Breast epithelium (tissue), 4 donors: ENCODE results near the gene RPS18. TPM values are rescaled to one million over a fixed set of nuclear protein-coding genes. Genes with fewer than 3 reads are reported as not detected.

Experiments
- DNase-seq, 2 donors: peaks; one replicate each; pipeline ENCODE4 v3.0.0-alpha.2; 2019; ENCODE audit warnings: low spot score in 2 of 2
- H3K27ac ChIP-seq, 2 donors: fragments of 200-600 bp; sonication (generic) in 1 of 2; one replicate each; pipeline ENCODE4 v1.5.1; 2016 to 2019; ENCODE audit warnings: mild to moderate bottlenecking in 1 of 2
- H3K27me3 ChIP-seq, 2 donors: fragments of 200-600 bp; sonication (generic) in 1 of 2; one replicate each; pipeline versions ENCODE4 v1.5.1 to v1.6.0; 2017 to 2019; ENCODE audit warnings: control low read depth in 1 of 2, mild to moderate bottlenecking in 1 of 2
- H3K36me3 ChIP-seq: fragments of 200-600 bp; one replicate; pipeline ENCODE4 v1.5.1; 2019
- H3K4me1 ChIP-seq, 2 donors: fragments of 200-600 bp; sonication (generic); one replicate each; pipeline ENCODE4 v1.5.1; 2016 to 2019; ENCODE audit warnings: control low read depth in 1 of 2
- H3K4me3 ChIP-seq, 3 donors: fragments of 200-600 bp; sonication (generic); 1 replicate in 2 of 3; 2 replicates in 1 of 3; pipeline ENCODE4 v1.5.1; 2016 to 2019; ENCODE audit warnings: mild to moderate bottlenecking in 3 of 3, moderate library complexity in 2 of 3
- H3K9me3 ChIP-seq, 2 donors: fragments of 200-600 bp; sonication (generic) in 1 of 2; one replicate each; pipeline ENCODE4 v1.5.1; 2016 to 2019; ENCODE audit warnings: control low read depth in 1 of 2
- CTCF ChIP-seq, 3 donors: fragments of 450-650 bp; IDR thresholded peaks; one replicate each; pipeline ENCODE4 v1.5.1; 2016 to 2017; ENCODE audit warnings: antibody characterized with exemption in 3 of 3, mild to moderate bottlenecking in 3 of 3, moderate library complexity in 3 of 3
- POLR2A ChIP-seq: fragments of 450-650 bp; IDR thresholded peaks from one replicate; pipeline ENCODE4 v1.6.1; 2016; ENCODE audit warnings: antibody characterized with exemption, mild to moderate bottlenecking, moderate library complexity
- POLR2AphosphoS5 ChIP-seq, 3 donors: sonication (generic); formaldehyde crosslinking; IDR thresholded peaks; one replicate each; pipeline ENCODE4 v1.6.1; 2017; ENCODE audit warnings: antibody characterized with exemption in 3 of 3
- intact Hi-C: fragments of 100-400 bp; cut with DNase I; formaldehyde crosslinking; loops from one replicate; pipeline ENCODE4 v1.15.1; 2023; ENCODE audit warnings: low total_unique reads
- total RNA-seq, 3 donors: library from RNA; depleted of rRNA; stranded (reverse); fragments of >200 nt; gene quantifications; one replicate each; pipeline ENCODE4 v1.1.0, GENCODE V29; 2016

The RPS18 gene
- total RNA-seq, 3 donors from 2014 or later: 3,121 to 5,317 (median 4,287) TPM

GRCh38 chr6:33294086-33294823 lies 22.4 kb downstream of the RPS18 start:
- Histone ChIP-seq H3K27ac (peak overlapping the region in 1 of 2 donors; percentile 99), H3K36me3 (no peaks in the 10 kb centered on the region), H3K27me3 (no peaks in the 10 kb centered on the region), H3K4me1 (peaks cover 0 to 6% of the 10 kb centered on the region in 2 donors), H3K9me3 (no peaks in the 10 kb centered on the region), H3K4me3 (no peak overlapping the region)
- no peak for DNase-seq
- intact Hi-C loops: no loop called here
- TF ChIP-seq POLR2A: no peak
- no peak for TF ChIP-seq CTCF (IDR thresholded peaks at IDR 0.05)
- TF ChIP-seq POLR2AphosphoS5 (IDR thresholded peaks at IDR 0.05): no peak

DNA sequence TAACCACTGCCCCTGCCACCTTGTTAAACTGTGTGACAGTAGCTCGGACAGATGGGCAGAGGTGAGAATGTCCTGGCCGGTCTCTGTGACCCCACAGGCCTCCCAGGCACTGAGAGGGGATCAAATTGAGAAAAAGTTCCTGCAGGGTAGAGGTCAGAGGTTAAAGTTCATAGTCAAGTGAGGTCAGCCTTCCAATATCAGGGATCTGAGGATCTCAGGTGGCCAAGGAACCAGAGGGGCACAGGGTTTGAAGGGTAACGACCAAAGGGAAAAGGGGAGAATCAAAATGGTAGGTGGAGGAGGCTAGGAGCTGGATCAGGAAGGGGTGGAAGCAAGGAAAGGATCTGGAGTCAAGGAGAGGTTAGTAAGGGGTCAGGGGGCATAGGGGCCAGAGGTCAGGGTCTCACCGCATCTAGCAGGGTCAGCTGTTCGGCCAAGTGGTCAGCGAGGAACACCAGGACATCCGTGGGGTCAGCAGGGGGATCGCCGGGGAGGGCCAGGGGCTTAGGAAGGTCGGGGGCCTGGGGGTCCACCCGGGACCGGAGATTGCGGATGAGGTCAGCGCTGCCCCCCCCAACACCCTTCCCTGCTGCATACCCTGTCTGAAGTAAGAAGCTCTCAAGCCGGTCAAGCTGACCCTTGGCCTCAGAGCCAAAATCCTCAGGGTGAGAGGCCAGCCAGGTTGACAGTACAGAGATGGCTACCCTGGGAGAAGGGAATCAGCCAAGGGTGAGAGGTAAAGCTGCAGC lies 23.9 kb downstream of the RPS18 start:
- TF ChIP-seq POLR2A (no peak), CTCF (IDR thresholded peaks at IDR 0.05) (no peak), POLR2AphosphoS5 (IDR thresholded peaks at IDR 0.05) (no peak)
- H3K4me1 ChIP-seq: peaks cover 0 to 6% of the 10 kb centered on the region in 2 donors
- H3K27ac ChIP-seq: peak overlapping the region; percentile 98 to 99
- intact Hi-C loops: no loop called here
- peak overlapping the region in 1 of 3 donors; percentile 87 for H3K4me3 ChIP-seq
- H3K27me3 ChIP-seq: no peaks in the 10 kb centered on the region
- no peak for DNase-seq
- no peaks in the 10 kb centered on the region for H3K9me3 ChIP-seq
- H3K36me3 ChIP-seq: no peaks in the 10 kb centered on the region

DNA sequence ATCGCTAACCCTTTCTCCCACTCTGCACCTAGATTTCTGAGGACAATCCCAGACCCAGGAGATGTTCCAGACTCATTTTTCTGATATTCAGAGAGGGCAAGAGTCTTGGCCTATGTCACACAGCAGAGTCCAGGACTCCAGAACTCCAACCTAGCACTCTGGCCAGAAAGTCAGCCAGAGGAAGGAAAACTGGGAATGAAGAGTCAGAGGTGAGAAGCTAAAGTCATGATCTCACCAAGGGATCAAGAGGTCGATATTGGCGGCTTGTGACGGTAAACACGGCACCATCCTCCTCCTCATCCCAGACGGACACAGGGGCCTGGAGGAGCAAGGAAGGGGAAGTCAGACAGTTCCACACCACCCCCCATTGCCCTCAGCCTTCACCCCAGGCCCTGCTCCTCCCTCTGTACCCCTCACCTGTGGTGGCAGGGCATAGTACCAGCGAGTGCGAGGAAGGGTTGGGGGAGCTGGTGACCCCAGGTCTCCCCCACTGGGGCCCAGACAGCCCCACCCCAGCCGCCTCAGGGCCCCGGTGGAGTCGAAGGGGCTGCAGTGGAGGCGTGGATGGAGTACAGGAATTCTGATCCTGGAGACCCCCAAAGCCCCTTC lies 25.0 kb downstream of the RPS18 start:
- intact Hi-C loops: no loop called here
- TF ChIP-seq POLR2A: no peak
- no peak for TF ChIP-seq POLR2AphosphoS5 (IDR thresholded peaks at IDR 0.05)
- no peak for TF ChIP-seq CTCF (IDR thresholded peaks at IDR 0.05)
- Histone ChIP-seq H3K36me3 (no peaks in the 10 kb centered on the region), H3K27me3 (no peaks in the 10 kb centered on the region), H3K4me3 (peak overlapping the region; percentile 79 to 91 (median 87)), H3K27ac (peak overlapping the region; percentile 98 to 99), H3K9me3 (no peaks in the 10 kb centered on the region), H3K4me1 (peaks cover 0 to 6% of the 10 kb centered on the region in 2 donors)
- DNase-seq: no peak

GRCh38 chr6:33297406-33297955 lies 25.6 kb downstream of the RPS18 start:
- H3K27ac ChIP-seq: peak overlapping the region; percentile 98 to 99
- H3K27me3 ChIP-seq: no peaks in the 10 kb centered on the region
- no peaks in the 10 kb centered on the region for H3K36me3 ChIP-seq
- peak; percentile 80 to 89 for DNase-seq
- TF ChIP-seq CTCF (IDR thresholded peaks at IDR 0.05) (no peak), POLR2AphosphoS5 (IDR thresholded peaks at IDR 0.05) (no peak), POLR2A (no peak)
- intact Hi-C loops: no loop called here
- H3K4me3 ChIP-seq: peak overlapping the region; percentile 79 to 91 (median 87)
- H3K4me1 ChIP-seq: peaks cover 0 to 6% of the 10 kb centered on the region in 2 donors
- no peaks in the 10 kb centered on the region for H3K9me3 ChIP-seq
